IgD-negative memory B cell (primary cell): ENCODE data around the gene ACO2. TPM values are rescaled to one million over a fixed set of nuclear protein-coding genes. Genes with fewer than 3 reads are reported as not detected.
"Not testable (repeated sequence)": the region's sequence is repeated elsewhere in the genome, so short reads cannot be mapped to it uniquely, and the experiment has no call there.

Source experiments
- H3K27ac Mint-ChIP-seq, 3 donors: one replicate each; pipeline ENCODE4 v1.8.0; 2020 to 2022; ENCODE audit warnings: mild to moderate bottlenecking in 3 of 3, mixed read lengths in 3 of 3, moderate library complexity in 1 of 3
- H3K27me3 Mint-ChIP-seq: one replicate; pipeline ENCODE4 v1.8.0; 2021; ENCODE audit warnings: mixed read lengths
- H3K36me3 Mint-ChIP-seq: one replicate; pipeline ENCODE4 v1.8.0; 2020; ENCODE audit warnings: mild to moderate bottlenecking, mixed read lengths
- H3K4me1 Mint-ChIP-seq, 3 donors: one replicate each; pipeline ENCODE4 v1.8.0; 2020 to 2022; ENCODE audit warnings: mixed read lengths in 3 of 3, mild to moderate bottlenecking in 1 of 3
- H3K4me3 Mint-ChIP-seq, 4 donors: one replicate each; pipeline ENCODE4 v1.8.0; 2020 to 2022; ENCODE audit warnings: mild to moderate bottlenecking in 4 of 4, mixed read lengths in 4 of 4, moderate library complexity in 3 of 4
- H3K9me3 Mint-ChIP-seq, 3 donors: one replicate each; pipeline ENCODE4 v1.8.0; 2020 to 2021; ENCODE audit warnings: mixed read lengths in 3 of 3, mild to moderate bottlenecking in 1 of 3
- polyA plus RNA-seq: library from polyadenylated mRNA; unstranded; fragments of 300-500 nt; fragmentation: Illumina TruSeq; gene quantifications from one replicate; pipeline ENCODE4 v1.2.3, GENCODE V29; 2021

The ACO2 gene
- polyA plus RNA-seq: 132 TPM

GRCh38 chr22:41468381-41469217, at the start of gene ACO2, which contains the start of gene PHF5A:
ACO2 (plus strand) TSS chr22:41469117; CDS start chr22:41469147, 30 bp downstream.
PHF5A (minus strand) TSS chr22:41468692; CDS start chr22:41468653, 39 bp downstream.
- Mint-ChIP-seq H3K36me3 (no peaks in the 10 kb centered on the region), H3K4me3 (peak within 1 kb of the TSS; percentile 88 to 99 (median 92)), H3K27me3 (no peaks in the 10 kb centered on the region), H3K27ac (peak within 1 kb of the TSS; percentile 95 to 100 (median 99)), H3K9me3 (no peaks in the 10 kb centered on the region), H3K4me1 (peaks cover 25 to 50% (median 33%) of the 10 kb centered on the region in 3 donors)

GRCh38 chr22:41425660-41426365, 43.1 kb upstream of the ACO2 start:
- H3K36me3 Mint-ChIP-seq: peaks cover 6% of the 10 kb centered on the region
- H3K4me3 Mint-ChIP-seq: peak overlapping the region; percentile 42 to 84 (median 56)
- H3K9me3 Mint-ChIP-seq: no peaks in the 10 kb centered on the region
- H3K27ac Mint-ChIP-seq: peak overlapping the region; percentile 69 to 95 (median 91)
- H3K4me1 Mint-ChIP-seq: peaks cover 18 to 26% (median 19%) of the 10 kb centered on the region in 3 donors
- H3K27me3 Mint-ChIP-seq: no peaks in the 10 kb centered on the region

GRCh38 chr22:41429232-41429950, 39.5 kb upstream of the ACO2 start:
- Mint-ChIP-seq H3K27ac (peak overlapping the region in 1 of 3 donors; percentile 47), H3K36me3 (peaks cover 5% of the 10 kb centered on the region), H3K9me3 (no peaks in the 10 kb centered on the region), H3K4me1 (peaks cover 10 to 18% (median 12%) of the 10 kb centered on the region in 3 donors), H3K27me3 (no peaks in the 10 kb centered on the region), H3K4me3 (no peak overlapping the region)

GRCh38 chr22:41429951-41430332, 39.0 kb upstream of the ACO2 start:
- no peak overlapping the region for H3K27ac Mint-ChIP-seq
- peaks cover 5% of the 10 kb centered on the region for H3K36me3 Mint-ChIP-seq
- no peak overlapping the region for H3K4me3 Mint-ChIP-seq
- H3K9me3 Mint-ChIP-seq: no peaks in the 10 kb centered on the region
- H3K4me1 Mint-ChIP-seq: peaks cover 10 to 18% (median 12%) of the 10 kb centered on the region in 3 donors
- no peaks in the 10 kb centered on the region for H3K27me3 Mint-ChIP-seq

- peak overlapping the region in 1 of 3 donors; percentile 84 for H3K27ac Mint-ChIP-seq
- H3K27me3 Mint-ChIP-seq: no peaks in the 10 kb centered on the region
- no peak overlapping the region for H3K4me3 Mint-ChIP-seq
- H3K36me3 Mint-ChIP-seq: peaks cover 3% of the 10 kb centered on the region
- H3K4me1 Mint-ChIP-seq: peaks cover 4 to 11% (median 5%) of the 10 kb centered on the region in 3 donors
- H3K9me3 Mint-ChIP-seq: no peaks in the 10 kb centered on the region
Observed at GRCh38 chr22:41431656-41432055, 37.3 kb upstream of the ACO2 start.

- not testable (repeated sequence) for H3K9me3 Mint-ChIP-seq, H3K36me3 Mint-ChIP-seq, H3K27me3 Mint-ChIP-seq, H3K4me3 Mint-ChIP-seq, H3K27ac Mint-ChIP-seq
- peaks cover 0 to 12% (median 6%) of the 10 kb centered on the region in 3 donors for H3K4me1 Mint-ChIP-seq
Observed at GRCh38 chr22:41433480-41433879, 35.4 kb upstream of the ACO2 start.

GRCh38 chr22:41434361-41435003, 34.4 kb upstream of the ACO2 start:
- H3K27me3 Mint-ChIP-seq: not testable (repeated sequence)

GRCh38 chr22:41435560-41435959, 33.4 kb upstream of the ACO2 start:
- Mint-ChIP-seq H3K9me3 (no peaks in the 10 kb centered on the region), H3K4me1 (peaks cover 0 to 20% (median 9%) of the 10 kb centered on the region in 3 donors), H3K27me3 (no peaks in the 10 kb centered on the region), H3K4me3 (peak overlapping the region in 2 of 4 donors; percentile 12 to 35), H3K36me3 (no peaks in the 10 kb centered on the region), H3K27ac (peak overlapping the region in 2 of 3 donors; percentile 47 to 73)

More at GRCh38 chr22:41434361-41435003, 34.4 kb upstream of the ACO2 start:
- not testable (repeated sequence) for H3K9me3 Mint-ChIP-seq, H3K4me3 Mint-ChIP-seq, H3K36me3 Mint-ChIP-seq
- peaks cover 0 to 18% (median 8%) of the 10 kb centered on the region in 3 donors for H3K4me1 Mint-ChIP-seq
- peak overlapping the region in 2 of 3 donors; percentile 10 to 19 for H3K27ac Mint-ChIP-seq

- Mint-ChIP-seq H3K27me3 (no peaks in the 10 kb centered on the region), H3K36me3 (no peaks in the 10 kb centered on the region), H3K4me1 (peaks cover 0 to 19% (median 10%) of the 10 kb centered on the region in 3 donors), H3K27ac (peak overlapping the region in 1 of 3 donors; percentile 77), H3K9me3 (no peaks in the 10 kb centered on the region), H3K4me3 (peak overlapping the region in 1 of 4 donors; percentile 58)
Observed at GRCh38 chr22:41436322-41437113, 32.4 kb upstream of the ACO2 start.

GRCh38 chr22:41437198-41437597, 31.7 kb upstream of the ACO2 start:
- no peaks in the 10 kb centered on the region for H3K9me3 Mint-ChIP-seq
- peak overlapping the region in 1 of 4 donors; percentile 32 for H3K4me3 Mint-ChIP-seq
- no peaks in the 10 kb centered on the region for H3K27me3 Mint-ChIP-seq
- H3K27ac Mint-ChIP-seq: peak overlapping the region in 1 of 3 donors; percentile 9
- no peaks in the 10 kb centered on the region for H3K36me3 Mint-ChIP-seq
- H3K4me1 Mint-ChIP-seq: peaks cover 3 to 18% (median 11%) of the 10 kb centered on the region in 3 donors

GRCh38 chr22:41440511-41440910, 28.4 kb upstream of the ACO2 start:
- H3K27me3 Mint-ChIP-seq, H3K36me3 Mint-ChIP-seq, H3K9me3 Mint-ChIP-seq: not testable (repeated sequence)
- Mint-ChIP-seq H3K27ac (peak overlapping the region in 1 of 3 donors; percentile 23), H3K4me1 (peaks cover 24 to 29% (median 24%) of the 10 kb centered on the region in 3 donors), H3K4me3 (peak overlapping the region in 1 of 4 donors; percentile 28)

- H3K4me3 Mint-ChIP-seq: peak overlapping the region in 3 of 4 donors; percentile 39 to 90 (median 54)
- H3K27ac Mint-ChIP-seq: peak overlapping the region in 1 of 3 donors; percentile 74
- H3K36me3 Mint-ChIP-seq: peaks cover 5% of the 10 kb centered on the region
- H3K9me3 Mint-ChIP-seq: peaks cover 0 to 2% (median 0%) of the 10 kb centered on the region in 3 donors
- H3K4me1 Mint-ChIP-seq: peaks cover 23 to 27% (median 26%) of the 10 kb centered on the region in 3 donors
- peaks cover 1% of the 10 kb centered on the region for H3K27me3 Mint-ChIP-seq
Observed at GRCh38 chr22:41442240-41442792, 26.6 kb upstream of the ACO2 start.
